CD1c-positive myeloid dendritic cell (primary cell): ENCODE measurements around the gene FOXC1.

Source experiments
- DNase-seq: peaks from one replicate; pipeline ENCODE4 v3.0.0-alpha.2; 2016; ENCODE audit errors: extremely low spot score

Gene FOXC1

GRCh38 chr6:1623769-1624057 is 14.0 kb downstream of the FOXC1 start:
- DNase-seq, result no peak

GRCh38 chr6:1624058-1624850 is 14.5 kb downstream of the FOXC1 start:
- no peak for DNase-seq

GRCh38 chr6:1624851-1625781 is 15.4 kb downstream of the FOXC1 start:
- peak; percentile 53 for DNase-seq

GRCh38 chr6:1625794-1626435 is 16.2 kb downstream of the FOXC1 start:
- DNase-seq, result no peak

- no peak for DNase-seq
Measured at GRCh38 chr6:1626481-1626880, 16.8 kb downstream of the FOXC1 start.

GRCh38 chr6:1627827-1628560 is 18.3 kb downstream of the FOXC1 start:
- DNase-seq, result no peak

GRCh38 chr6:1629316-1629715 is 19.6 kb downstream of the FOXC1 start:
- DNase-seq, result no peak

GRCh38 chr6:1630212-1630770 is 20.6 kb downstream of the FOXC1 start:
- DNase-seq, result no peak

- no peak for DNase-seq
Measured at GRCh38 chr6:1630771-1631217, 21.1 kb downstream of the FOXC1 start.

GRCh38 chr6:1631251-1631650 is 21.5 kb downstream of the FOXC1 start:
- DNase-seq, result no peak

GRCh38 chr6:1633366-1634021 is 23.8 kb downstream of the FOXC1 start:
- no peak for DNase-seq

GRCh38 chr6:1634081-1634480 is 24.4 kb downstream of the FOXC1 start:
- DNase-seq, result no peak

GRCh38 chr6:1635305-1636010 is 25.7 kb downstream of the FOXC1 start:
- DNase-seq, result no peak

GRCh38 chr6:1636272-1636825 is 26.6 kb downstream of the FOXC1 start:
- no peak for DNase-seq

GRCh38 chr6:1636971-1637871 is 27.5 kb downstream of the FOXC1 start:
- DNase-seq, result no peak

GRCh38 chr6:1639430-1639829 is 29.7 kb downstream of the FOXC1 start:
- DNase-seq, result no peak

- DNase-seq, result no peak
Measured at GRCh38 chr6:1640476-1640875, 30.8 kb downstream of the FOXC1 start.

- DNase-seq, result no peak
Measured at GRCh38 chr6:1641343-1641885, 31.7 kb downstream of the FOXC1 start.

GRCh38 chr6:1643111-1643510 is 33.4 kb downstream of the FOXC1 start:
- no peak for DNase-seq
